GM19023 (cell line): ENCODE data around the gene RPL37.
A peak's percentile ranks its signal among the peaks of the same experiment; 100 is the strongest.
"Not testable (repeated sequence)": the region's sequence is repeated elsewhere in the genome, so short reads cannot be mapped to it uniquely, and the experiment has no call there.

Source experiments
- ATAC-seq: cut with Tn5 transposase; IDR thresholded peaks from one replicate; pipeline ENCODE4 v1.9.1; 2021; ENCODE audit warnings: mild to moderate bottlenecking, moderate library complexity; ENCODE audit not compliant: unreplicated experiment

RPL37 gene

GRCh38 chr5:40834849-40835787 lies at the start of gene RPL37:
RPL37 (minus strand) TSS chr5:40835222; CDS start chr5:40835185, 37 bp downstream.
- ATAC-seq, result peak; percentile 97

GRCh38 chr5:40883051-40883450 lies 48.0 kb upstream of the RPL37 start:
- ATAC-seq, result not testable (repeated sequence)

- ATAC-seq, result no peak
Observed at GRCh38 chr5:40882291-40882690, 47.3 kb upstream of the RPL37 start.

GRCh38 chr5:40879163-40879942 lies 44.3 kb upstream of the RPL37 start:
- ATAC-seq, result no peak

- no peak for ATAC-seq
Observed at GRCh38 chr5:40877371-40877988, 42.5 kb upstream of the RPL37 start.

GRCh38 chr5:40875958-40876357 lies 40.9 kb upstream of the RPL37 start:
- ATAC-seq, result no peak

- no peak for ATAC-seq
Observed at GRCh38 chr5:40873286-40873880, 38.4 kb upstream of the RPL37 start.

- not testable (repeated sequence) for ATAC-seq
Observed at GRCh38 chr5:40872253-40872652, 37.2 kb upstream of the RPL37 start.

GRCh38 chr5:40871177-40871576 lies 36.2 kb upstream of the RPL37 start:
- no peak for ATAC-seq

GRCh38 chr5:40869384-40869783 lies 34.4 kb upstream of the RPL37 start:
- no peak for ATAC-seq

GRCh38 chr5:40866844-40867243 lies 31.8 kb upstream of the RPL37 start:
- no peak for ATAC-seq

GRCh38 chr5:40865004-40865403 lies 30.0 kb upstream of the RPL37 start:
- not testable (repeated sequence) for ATAC-seq

- no peak for ATAC-seq
Observed at GRCh38 chr5:40860711-40861110, 25.7 kb upstream of the RPL37 start.

- no peak for ATAC-seq
Observed at GRCh38 chr5:40853632-40854192, 18.7 kb upstream of the RPL37 start.

- ATAC-seq, result no peak
Observed at GRCh38 chr5:40847525-40847924, 12.5 kb upstream of the RPL37 start.

- ATAC-seq, result no peak
Observed at GRCh38 chr5:40846371-40846770, 11.3 kb upstream of the RPL37 start.

- no peak for ATAC-seq
Observed at GRCh38 chr5:40844565-40844964, 9.5 kb upstream of the RPL37 start.

GRCh38 chr5:40842351-40842750 lies 7.3 kb upstream of the RPL37 start:
- ATAC-seq, result no peak

- peak; percentile 47 for ATAC-seq
Observed at GRCh38 chr5:40841068-40841805, 6.2 kb upstream of the RPL37 start, which contains the start of gene CARD6. CARD6 (plus strand) TSS chr5:40841367; CDS start chr5:40841383, 16 bp downstream.

- no peak for ATAC-seq
Observed at GRCh38 chr5:40838086-40838485, 3.1 kb upstream of the RPL37 start.
